Measurements from ENCODE around the gene ALX3. TPM values are rescaled to one million over a fixed set of nuclear protein-coding genes. Genes with fewer than 3 reads are reported as not detected.
A peak's percentile ranks its signal among the peaks of the same experiment; 100 is the strongest.
"Not testable (repeated sequence)": the region's sequence is repeated elsewhere in the genome, so short reads cannot be mapped to it uniquely, and the experiment has no call there.

The ALX3 gene
- polyA plus RNA-seq, 4 donors: 0.09 TPM; not detected in 3

- WGBS, 3 donors: 94 to 96% (median 95%) methylated on average over 5 of the region's 5 CpGs
- DNase-seq: no peak
- Histone ChIP-seq H3K9me3 (ENCODE audit: control insufficient read depth in 2 of 2, insufficient read depth in 1 of 2, low read depth in 1 of 2, low read length in 1 of 2) (no peaks in the 10 kb centered on the region), H3K27ac (ENCODE audit: low read depth in 1 of 3, low read length in 2 of 3) (no peak overlapping the region), H3K36me3 (ENCODE audit: control insufficient read depth in 3 of 3, insufficient read depth in 2 of 3, low read depth in 1 of 3, low read length in 3 of 3) (peaks cover 16 to 49% (median 19%) of the 10 kb centered on the region in 3 donors), H3K4me3 (ENCODE audit: low read depth in 1 of 3, low read length in 3 of 3) (no peak overlapping the region), H3K27me3 (ENCODE audit: control insufficient read depth in 3 of 3, insufficient read depth in 3 of 3, low read length in 3 of 3) (no peaks in the 10 kb centered on the region), H3K4me1 (ENCODE audit: control insufficient read depth in 3 of 3, insufficient read depth in 2 of 3, low read depth in 1 of 3, low read length in 2 of 3) (no peaks in the 10 kb centered on the region)
- FAIRE-seq: no peak
These were observed 32.2 kb downstream of the ALX3 start for GRCh38 chr1:110038271-110038670.

DNA sequence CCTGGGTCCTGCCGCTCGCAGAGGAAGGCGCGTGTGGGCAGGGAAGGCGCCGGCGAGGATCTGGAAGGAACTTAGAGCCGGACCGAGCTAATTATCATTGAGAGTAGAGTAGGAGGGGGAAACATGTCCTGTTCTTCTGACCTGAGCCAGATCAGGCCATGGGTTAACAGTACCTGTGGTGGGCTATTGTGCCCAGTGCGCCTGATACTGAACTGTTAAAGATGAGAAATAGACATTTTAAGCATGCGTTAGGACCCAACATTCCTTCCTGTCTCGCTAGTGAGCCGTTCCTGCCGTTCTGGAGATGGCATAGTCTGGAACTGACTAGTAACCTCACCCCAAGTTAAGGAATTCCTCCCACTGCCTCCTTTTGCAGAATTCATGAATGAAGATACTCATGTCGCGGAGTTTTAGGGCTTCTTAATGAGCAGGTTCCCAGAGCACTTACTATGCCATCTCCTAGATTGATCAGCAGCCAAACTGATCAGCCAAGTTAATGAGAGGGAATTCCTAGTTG, 35.2 kb downstream of the ALX3 start:
- DNase-seq (no peak), FAIRE-seq (no peak)
- WGBS, 3 donors: 6 to 8% (median 7%) methylated on average over 16 of the region's 16 CpGs
- Histone ChIP-seq H3K4me1 (ENCODE audit: control insufficient read depth in 3 of 3, insufficient read depth in 2 of 3, low read depth in 1 of 3, low read length in 2 of 3) (peaks cover 0 to 3% (median 0%) of the 10 kb centered on the region in 3 donors), H3K27ac (ENCODE audit: low read depth in 1 of 3, low read length in 2 of 3) (peak overlapping the region in 2 of 3 donors; percentile 80 to 87), H3K9me3 (ENCODE audit: control insufficient read depth in 2 of 2, insufficient read depth in 1 of 2, low read depth in 1 of 2, low read length in 1 of 2) (no peaks in the 10 kb centered on the region), H3K36me3 (ENCODE audit: control insufficient read depth in 3 of 3, insufficient read depth in 2 of 3, low read depth in 1 of 3, low read length in 3 of 3) (peaks cover 6 to 23% (median 10%) of the 10 kb centered on the region in 3 donors), H3K4me3 (ENCODE audit: low read depth in 1 of 3, low read length in 3 of 3) (peak overlapping the region; percentile 72 to 99 (median 97)), H3K27me3 (ENCODE audit: control insufficient read depth in 3 of 3, insufficient read depth in 3 of 3, low read length in 3 of 3) (no peaks in the 10 kb centered on the region)

DNA sequence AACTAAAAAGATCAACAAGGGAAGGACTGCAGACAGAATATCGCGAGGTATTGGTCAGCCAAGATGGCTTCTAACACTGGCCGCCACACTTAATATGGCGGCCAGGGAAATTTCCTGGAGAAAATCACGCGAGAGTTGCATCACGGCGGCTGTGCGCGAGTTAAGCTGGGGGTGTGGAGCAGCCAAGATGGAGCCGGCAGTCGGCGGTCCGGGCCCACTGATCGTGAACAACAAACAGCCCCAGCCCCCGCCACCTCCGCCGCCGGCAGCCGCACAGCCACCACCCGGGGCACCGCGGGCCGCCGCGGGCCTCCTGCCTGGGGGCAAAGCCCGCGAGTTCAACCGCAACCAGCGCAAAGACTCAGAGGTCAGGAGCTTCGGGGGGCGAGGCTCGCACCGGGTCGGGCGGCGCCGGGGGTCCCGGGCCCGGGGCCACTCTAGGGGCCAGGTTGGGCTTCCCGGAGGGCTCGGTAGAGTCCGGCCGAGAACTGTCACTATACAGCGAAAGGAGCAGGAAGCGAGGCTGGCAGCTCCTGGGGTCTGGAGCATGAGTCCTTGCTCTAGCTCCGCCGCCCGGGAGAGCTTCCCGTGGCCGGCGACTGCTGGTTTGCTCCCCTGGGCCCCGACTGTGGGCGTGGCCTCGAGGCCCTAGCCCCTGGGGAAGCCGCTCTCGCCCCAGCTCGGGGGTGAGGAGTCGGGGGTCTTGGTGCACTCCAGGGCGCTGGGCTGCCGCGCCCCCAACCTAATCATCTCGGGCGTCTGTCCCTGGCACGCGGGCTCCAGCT, 35.8 kb downstream of the ALX3 start, which contains the start of gene STRIP1:
STRIP1 (plus strand) TSS at position 174 of the 785 bp plus-strand sequence; CDS start at position 188, 14 bp downstream.
- Histone ChIP-seq H3K36me3 (ENCODE audit: control insufficient read depth in 3 of 3, insufficient read depth in 2 of 3, low read depth in 1 of 3, low read length in 3 of 3) (peaks cover 4 to 17% (median 10%) of the 10 kb centered on the region in 3 donors), H3K4me3 (ENCODE audit: low read depth in 1 of 3, low read length in 3 of 3) (peak within 1 kb of the TSS; percentile 72 to 99 (median 97)), H3K27me3 (ENCODE audit: control insufficient read depth in 3 of 3, insufficient read depth in 3 of 3, low read length in 3 of 3) (no peaks in the 10 kb centered on the region), H3K4me1 (ENCODE audit: control insufficient read depth in 3 of 3, insufficient read depth in 2 of 3, low read depth in 1 of 3, low read length in 2 of 3) (peaks cover 0 to 3% (median 0%) of the 10 kb centered on the region in 3 donors), H3K27ac (ENCODE audit: low read depth in 1 of 3, low read length in 2 of 3) (peak within 1 kb of the TSS; percentile 80 to 87 (median 84)), H3K9me3 (ENCODE audit: control insufficient read depth in 2 of 2, insufficient read depth in 1 of 2, low read depth in 1 of 2, low read length in 1 of 2) (no peaks in the 10 kb centered on the region)
- 0 to 1% (median 0%) methylated on average over 54 to 66 of the region's 66 CpGs for WGBS, 3 donors
- FAIRE-seq (no peak), DNase-seq (peak; percentile 98)

DNA sequence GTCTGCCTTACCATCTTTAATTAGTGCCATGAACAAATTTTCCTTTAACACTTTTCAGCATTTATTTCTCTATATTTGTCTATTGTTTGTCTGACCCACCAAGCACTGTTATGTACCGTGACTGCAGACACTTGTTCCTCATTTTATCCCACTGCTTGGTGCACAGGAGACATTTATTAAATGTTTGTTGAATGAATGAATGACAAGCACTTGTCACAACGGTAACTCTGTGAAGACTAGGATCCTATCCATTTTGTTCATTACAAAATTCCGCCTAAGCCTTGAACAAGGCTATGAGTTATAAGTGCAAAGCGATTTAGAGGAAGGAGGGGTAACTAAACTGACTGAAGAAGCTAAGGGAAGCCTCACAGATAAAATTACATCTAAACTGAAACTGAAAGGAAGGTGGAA, 36.4 kb downstream of the ALX3 start:
- no peaks in the 10 kb centered on the region for H3K9me3 ChIP-seq (ENCODE audit: control insufficient read depth in 2 of 2, insufficient read depth in 1 of 2, low read depth in 1 of 2, low read length in 1 of 2)
- peaks cover 0 to 3% (median 0%) of the 10 kb centered on the region in 3 donors for H3K4me1 ChIP-seq (ENCODE audit: control insufficient read depth in 3 of 3, insufficient read depth in 2 of 3, low read depth in 1 of 3, low read length in 2 of 3)
- WGBS, 3 donors: 47 to 55% (median 51%) methylated on average over 4 of the region's 4 CpGs
- FAIRE-seq (no peak), DNase-seq (no peak)
- peaks cover 0 to 12% (median 5%) of the 10 kb centered on the region in 3 donors for H3K36me3 ChIP-seq (ENCODE audit: control insufficient read depth in 3 of 3, insufficient read depth in 2 of 3, low read depth in 1 of 3, low read length in 3 of 3)
- H3K4me3 ChIP-seq (ENCODE audit: low read depth in 1 of 3, low read length in 3 of 3): peak overlapping the region in 2 of 3 donors; percentile 72 to 97
- H3K27ac ChIP-seq (ENCODE audit: low read depth in 1 of 3, low read length in 2 of 3): peak overlapping the region; percentile 44 to 81 (median 54)
- H3K27me3 ChIP-seq (ENCODE audit: control insufficient read depth in 3 of 3, insufficient read depth in 3 of 3, low read length in 3 of 3): no peaks in the 10 kb centered on the region

DNA sequence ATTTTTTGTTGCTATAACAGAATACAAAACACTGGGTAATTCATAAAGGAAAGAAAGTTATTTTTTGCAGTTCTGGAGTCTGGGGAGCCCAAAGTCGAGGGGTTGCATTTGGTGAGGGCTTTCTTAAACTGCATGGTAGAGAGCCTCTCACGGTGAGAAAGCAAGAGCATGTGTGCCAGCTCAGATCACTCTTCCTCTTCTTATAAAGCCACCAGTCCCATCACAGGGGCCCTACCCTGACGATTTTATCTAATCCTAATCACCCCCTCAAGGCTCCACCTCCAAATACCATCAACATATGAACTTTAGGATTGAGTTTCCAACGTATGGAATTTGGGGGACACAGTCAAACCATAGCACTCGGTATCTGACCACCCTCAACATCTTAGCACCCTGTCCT, 37.1 kb downstream of the ALX3 start:
- Histone ChIP-seq H3K27me3 (ENCODE audit: control insufficient read depth in 3 of 3, insufficient read depth in 3 of 3, low read length in 3 of 3) (no peaks in the 10 kb centered on the region), H3K27ac (ENCODE audit: low read depth in 1 of 3, low read length in 2 of 3) (peak overlapping the region in 1 of 3 donors; percentile 81), H3K4me3 (ENCODE audit: low read depth in 1 of 3, low read length in 3 of 3) (no peak overlapping the region), H3K9me3 (ENCODE audit: control insufficient read depth in 2 of 2, insufficient read depth in 1 of 2, low read depth in 1 of 2, low read length in 1 of 2) (no peaks in the 10 kb centered on the region), H3K36me3 (ENCODE audit: control insufficient read depth in 3 of 3, insufficient read depth in 2 of 3, low read depth in 1 of 3, low read length in 3 of 3) (peaks cover 0 to 7% (median 1%) of the 10 kb centered on the region in 3 donors), H3K4me1 (ENCODE audit: control insufficient read depth in 3 of 3, insufficient read depth in 2 of 3, low read depth in 1 of 3, low read length in 2 of 3) (peaks cover 0 to 3% (median 0%) of the 10 kb centered on the region in 3 donors)
- WGBS, 3 donors: 84 to 86% (median 85%) methylated on average over 5 of the region's 5 CpGs
- FAIRE-seq: no peak
- DNase-seq: no peak

DNA sequence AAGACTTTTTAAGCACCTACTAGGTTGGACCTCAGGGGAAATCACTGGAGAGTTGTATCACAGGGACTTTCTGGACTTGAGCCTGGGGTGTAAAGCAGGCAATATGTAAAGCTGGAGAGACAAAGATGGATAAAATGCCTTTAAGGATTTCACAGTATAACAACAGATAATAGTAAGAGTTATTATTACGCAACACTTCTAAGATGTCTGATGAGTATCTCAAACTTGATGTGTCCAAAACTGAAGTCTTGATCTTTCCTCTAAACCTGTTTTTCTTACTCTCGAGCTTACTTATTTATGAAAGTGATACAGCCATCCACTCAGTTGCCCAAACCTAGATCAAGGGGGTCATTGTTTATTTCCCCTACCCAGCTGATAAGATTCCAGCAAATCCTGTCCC, 38.1 kb downstream of the ALX3 start:
- WGBS, 3 donors: 95 to 100% (median 97%) methylated on average over 2 of the region's 2 CpGs
- no peak for FAIRE-seq

DNA sequence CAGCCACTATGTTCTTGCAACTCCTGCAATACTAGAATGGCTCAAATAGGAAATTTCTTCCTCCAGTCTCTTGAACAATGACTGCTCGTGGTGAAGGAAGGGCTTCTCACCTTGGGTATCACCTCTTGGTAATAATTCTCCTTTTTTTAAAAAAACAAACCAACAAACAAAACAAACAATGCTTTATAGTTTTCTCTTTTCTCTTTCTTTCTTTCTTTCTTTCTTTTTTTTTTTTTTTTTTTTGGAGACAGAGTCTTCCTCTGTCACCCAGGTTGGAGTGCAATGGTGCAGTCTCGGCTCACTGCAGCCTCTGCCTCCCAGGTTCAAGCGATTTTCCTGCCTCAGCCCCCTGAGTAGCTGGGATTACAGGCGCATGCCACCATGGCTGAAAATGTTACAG, 39.8 kb downstream of the ALX3 start:
- H3K9me3 ChIP-seq (ENCODE audit: control insufficient read depth in 2 of 2, insufficient read depth in 1 of 2, low read depth in 1 of 2, low read length in 1 of 2); H3K4me1 ChIP-seq (ENCODE audit: control insufficient read depth in 3 of 3, insufficient read depth in 2 of 3, low read depth in 1 of 3, low read length in 2 of 3); DNase-seq; H3K27me3 ChIP-seq (ENCODE audit: control insufficient read depth in 3 of 3, insufficient read depth in 3 of 3, low read length in 3 of 3); FAIRE-seq; H3K4me3 ChIP-seq (ENCODE audit: low read depth in 1 of 3, low read length in 3 of 3); H3K36me3 ChIP-seq (ENCODE audit: control insufficient read depth in 3 of 3, insufficient read depth in 2 of 3, low read depth in 1 of 3, low read length in 3 of 3): not testable (repeated sequence)
- H3K27ac ChIP-seq (ENCODE audit: low read depth in 1 of 3, low read length in 2 of 3): peak overlapping the region in 2 of 3 donors; percentile 57 to 80
- WGBS, 3 donors: 70 to 81% (median 72%) methylated on average over 4 of the region's 4 CpGs

More for the DNA sequence above, 38.1 kb downstream of the ALX3 start:
- Histone ChIP-seq H3K36me3 (ENCODE audit: control insufficient read depth in 3 of 3, insufficient read depth in 2 of 3, low read depth in 1 of 3, low read length in 3 of 3) (no peaks in the 10 kb centered on the region), H3K27me3 (ENCODE audit: control insufficient read depth in 3 of 3, insufficient read depth in 3 of 3, low read length in 3 of 3) (no peaks in the 10 kb centered on the region), H3K27ac (ENCODE audit: low read depth in 1 of 3, low read length in 2 of 3) (no peak overlapping the region), H3K9me3 (ENCODE audit: control insufficient read depth in 2 of 2, insufficient read depth in 1 of 2, low read depth in 1 of 2, low read length in 1 of 2) (no peaks in the 10 kb centered on the region), H3K4me3 (ENCODE audit: low read depth in 1 of 3, low read length in 3 of 3) (no peak overlapping the region), H3K4me1 (ENCODE audit: control insufficient read depth in 3 of 3, insufficient read depth in 2 of 3, low read depth in 1 of 3, low read length in 2 of 3) (peaks cover 0 to 3% (median 0%) of the 10 kb centered on the region in 3 donors)
- DNase-seq: no peak

GRCh38 chr1:110024613-110025012, 45.9 kb downstream of the ALX3 start:
- DNase-seq (no peak), FAIRE-seq (no peak)
- WGBS, 3 donors: 94 to 98% (median 94%) methylated on average over 4 of the region's 4 CpGs
- Histone ChIP-seq H3K4me1 (ENCODE audit: control insufficient read depth in 3 of 3, insufficient read depth in 2 of 3, low read depth in 1 of 3, low read length in 2 of 3) (no peaks in the 10 kb centered on the region), H3K4me3 (ENCODE audit: low read depth in 1 of 3, low read length in 3 of 3) (no peak overlapping the region), H3K27ac (ENCODE audit: low read depth in 1 of 3, low read length in 2 of 3) (no peak overlapping the region), H3K36me3 (ENCODE audit: control insufficient read depth in 3 of 3, insufficient read depth in 2 of 3, low read depth in 1 of 3, low read length in 3 of 3) (peaks cover 10 to 19% (median 17%) of the 10 kb centered on the region in 3 donors), H3K27me3 (ENCODE audit: control insufficient read depth in 3 of 3, insufficient read depth in 3 of 3, low read length in 3 of 3) (no peaks in the 10 kb centered on the region), H3K9me3 (ENCODE audit: control insufficient read depth in 2 of 2, insufficient read depth in 1 of 2, low read depth in 1 of 2, low read length in 1 of 2) (no peaks in the 10 kb centered on the region)
